ENCODE data around the gene RASA3. TPM values are rescaled to one million over a fixed set of nuclear protein-coding genes. Genes with fewer than 3 reads are reported as not detected.
"Not testable (repeated sequence)": the region's sequence is repeated elsewhere in the genome, so short reads cannot be mapped to it uniquely, and the experiment has no call there.

RASA3 gene
- total RNA-seq, 1 experiment from 2014 or later, result 18.6 TPM

DNA sequence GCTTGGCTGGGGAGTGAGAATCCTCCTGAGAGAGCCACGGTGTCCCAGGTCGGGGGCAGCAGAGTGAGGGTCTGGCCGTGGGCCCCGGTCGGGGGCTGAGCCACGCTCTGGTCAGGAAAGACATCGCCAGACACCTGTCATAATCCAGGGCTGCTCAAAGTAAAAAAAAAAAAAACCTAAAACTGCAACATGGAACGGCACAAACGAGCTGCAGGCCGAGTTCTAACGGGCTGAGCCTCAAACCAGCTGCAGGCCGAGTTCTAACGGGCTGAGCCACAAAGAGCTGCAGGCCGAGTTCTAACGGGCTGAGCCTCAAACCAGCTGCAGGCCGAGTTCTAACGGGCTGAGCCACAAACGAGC lies 21.6 kb downstream of the RASA3 start:
- BruUV-seq (replicated peaks); H3K4me2 ChIP-seq (ENCODE audit: low read length); CTCF ChIA-PET; H3K36me3 ChIP-seq (ENCODE audit: control insufficient read depth in 1 of 2, insufficient read depth in 2 of 2, low read length in 2 of 2); H3K9ac ChIP-seq (ENCODE audit: low read length); POLR2A ChIA-PET; H4K20me1 ChIP-seq (ENCODE audit: insufficient read depth); H3K27me3 ChIP-seq (ENCODE audit: insufficient read depth, low read length); H3K27ac ChIP-seq (ENCODE audit: low read depth, low read length); H3K4me3 ChIP-seq (replicated peaks in 1 of 2; ENCODE audit: low read depth in 1 of 2, low read length in 2 of 2); intact Hi-C loops (cut with micrococcal nuclease); DNase-seq (ENCODE audit: low read depth, low spot score); RAD21 ChIA-PET (ENCODE audit: low non-redundant PET in 1 of 2, low total read pairs in 2 of 2, uncharacterized antibody in 2 of 2, unreplicated experiment in 2 of 2); H2AFZ ChIP-seq (ENCODE audit: low read depth, low read length, poor library complexity, severe bottlenecking); H3K9me2 ChIP-seq (ENCODE audit: insufficient read depth); ATAC-seq; H3K9me3 ChIP-seq (ENCODE audit: control insufficient read depth in 1 of 2, insufficient read depth in 1 of 2, low read depth in 1 of 2, low read length in 2 of 2); H3K4me1 ChIP-seq (ENCODE audit: control insufficient read depth in 1 of 2, insufficient read depth in 2 of 2, low read length in 2 of 2): not testable (repeated sequence)
- peaks cover 77% of the 10 kb centered on the region for H3K79me2 ChIP-seq (ENCODE audit: insufficient read depth, low read length)

DNA sequence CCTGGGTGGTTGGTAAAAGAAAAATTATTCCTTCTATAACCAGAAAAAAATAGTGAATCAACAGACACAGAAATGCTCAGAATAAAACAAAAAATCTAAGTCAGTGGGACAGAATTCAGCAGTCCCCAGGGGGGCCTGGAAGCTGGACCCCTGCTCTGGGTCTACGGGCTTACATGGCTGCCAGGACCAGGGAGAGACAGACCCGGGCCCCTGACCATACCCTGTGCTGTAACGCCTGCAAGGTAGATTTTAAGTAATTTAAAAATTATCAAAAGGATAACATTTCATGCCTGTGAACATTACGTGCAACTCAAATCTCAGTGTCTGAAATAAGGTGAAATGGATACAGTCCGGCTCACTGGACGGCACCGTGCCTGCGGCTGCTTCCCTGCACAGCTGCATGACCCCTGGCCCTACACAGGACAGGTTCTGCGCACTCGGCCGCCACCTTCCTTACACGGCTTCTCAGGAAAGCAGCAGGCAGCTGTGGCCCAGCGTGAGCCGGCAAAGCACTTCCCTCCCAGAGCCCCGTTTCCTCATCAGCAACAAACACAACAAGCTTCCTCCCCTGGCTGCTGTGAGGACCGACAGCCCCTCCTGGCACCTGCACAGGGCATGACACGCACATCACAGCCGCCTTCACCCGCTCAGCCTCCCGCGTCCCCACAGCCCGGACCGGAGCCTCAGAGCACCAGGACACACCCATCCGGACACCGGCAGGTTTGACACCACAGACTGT lies 22.2 kb downstream of the RASA3 start:
- Histone ChIP-seq H3K9me2 (ENCODE audit: insufficient read depth) (no peaks in the 10 kb centered on the region), H3K4me1 (ENCODE audit: control insufficient read depth in 1 of 2, insufficient read depth in 2 of 2, low read length in 2 of 2) (peaks cover 0 to 4% of the 10 kb centered on the region in 2 experiments; a peak in 2 of 4 replicates), H3K36me3 (ENCODE audit: control insufficient read depth in 1 of 2, insufficient read depth in 2 of 2, low read length in 2 of 2) (no peaks in the 10 kb centered on the region), H3K79me2 (ENCODE audit: insufficient read depth, low read length) (peaks cover 77% of the 10 kb centered on the region), H2AFZ (ENCODE audit: low read depth, low read length, poor library complexity, severe bottlenecking) (no peak overlapping the region), H3K4me2 (ENCODE audit: low read length) (no peak overlapping the region), H4K20me1 (ENCODE audit: insufficient read depth) (no peaks in the 10 kb centered on the region), H3K9me3 (ENCODE audit: control insufficient read depth in 1 of 2, insufficient read depth in 1 of 2, low read depth in 1 of 2, low read length in 2 of 2) (no peaks in the 10 kb centered on the region), H3K4me3 (replicated peaks in 1 of 2; ENCODE audit: low read depth in 1 of 2, low read length in 2 of 2) (no peak overlapping the region), H3K9ac (ENCODE audit: low read length) (no peak overlapping the region), H3K27ac (ENCODE audit: low read depth, low read length) (no peak overlapping the region), H3K27me3 (ENCODE audit: insufficient read depth, low read length) (no peaks in the 10 kb centered on the region)
- no peak for ATAC-seq
- ChIA-PET CTCF (no interaction called here), RAD21 (ENCODE audit: low non-redundant PET in 1 of 2, low total read pairs in 2 of 2, uncharacterized antibody in 2 of 2, unreplicated experiment in 2 of 2) (no interaction called here), POLR2A (no interaction called here)
- no TSS peak for BruUV-seq (replicated peaks)
- intact Hi-C loops (cut with micrococcal nuclease), result no loop called here
- no peak for DNase-seq (ENCODE audit: low read depth, low spot score)
- no peak for TF ChIP-seq ZFX (IDR thresholded peaks at IDR 0.05)
- TF ChIP-seq, protein P1, sequence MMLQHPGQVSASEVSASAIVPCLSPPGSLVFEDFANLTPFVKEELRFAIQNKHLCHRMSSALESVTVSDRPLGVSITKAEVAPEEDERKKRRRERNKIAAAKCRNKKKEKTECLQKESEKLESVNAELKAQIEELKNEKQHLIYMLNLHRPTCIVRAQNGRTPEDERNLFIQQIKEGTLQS (IDR thresholded peaks at IDR 0.05), result no peak
- TF ChIP-seq SP1 (IDR thresholded peaks at IDR 0.05; ENCODE audit: low read depth), result no peak
- no peak for TF ChIP-seq JUND (IDR thresholded peaks at IDR 0.05)
- TF ChIP-seq YY1 (IDR thresholded peaks at IDR 0.05; ENCODE audit: extremely low read depth, insufficient replicate concordance, low read depth, low read length), result no peak
- no peak for TF ChIP-seq SIN3A (IDR thresholded peaks at IDR 0.05; ENCODE audit: low read depth)
- TF ChIP-seq POLR2AphosphoS5 (IDR thresholded peaks at IDR 0.05; ENCODE audit: low read depth, low read length), result no peak
- TF ChIP-seq, protein P2, sequence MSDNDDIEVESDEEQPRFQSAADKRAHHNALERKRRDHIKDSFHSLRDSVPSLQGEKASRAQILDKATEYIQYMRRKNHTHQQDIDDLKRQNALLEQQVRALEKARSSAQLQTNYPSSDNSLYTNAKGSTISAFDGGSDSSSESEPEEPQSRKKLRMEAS (IDR thresholded peaks at IDR 0.05), result no peak
- TF ChIP-seq, protein P3, sequence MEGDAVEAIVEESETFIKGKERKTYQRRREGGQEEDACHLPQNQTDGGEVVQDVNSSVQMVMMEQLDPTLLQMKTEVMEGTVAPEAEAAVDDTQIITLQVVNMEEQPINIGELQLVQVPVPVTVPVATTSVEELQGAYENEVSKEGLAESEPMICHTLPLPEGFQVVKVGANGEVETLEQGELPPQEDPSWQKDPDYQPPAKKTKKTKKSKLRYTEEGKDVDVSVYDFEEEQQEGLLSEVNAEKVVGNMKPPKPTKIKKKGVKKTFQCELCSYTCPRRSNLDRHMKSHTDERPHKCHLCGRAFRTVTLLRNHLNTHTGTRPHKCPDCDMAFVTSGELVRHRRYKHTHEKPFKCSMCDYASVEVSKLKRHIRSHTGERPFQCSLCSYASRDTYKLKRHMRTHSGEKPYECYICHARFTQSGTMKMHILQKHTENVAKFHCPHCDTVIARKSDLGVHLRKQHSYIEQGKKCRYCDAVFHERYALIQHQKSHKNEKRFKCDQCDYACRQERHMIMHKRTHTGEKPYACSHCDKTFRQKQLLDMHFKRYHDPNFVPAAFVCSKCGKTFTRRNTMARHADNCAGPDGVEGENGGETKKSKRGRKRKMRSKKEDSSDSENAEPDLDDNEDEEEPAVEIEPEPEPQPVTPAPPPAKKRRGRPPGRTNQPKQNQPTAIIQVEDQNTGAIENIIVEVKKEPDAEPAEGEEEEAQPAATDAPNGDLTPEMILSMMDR (IDR thresholded peaks at IDR 0.05 in 2 of 3, conservative IDR thresholded peaks at IDR 0.05 in 1 of 3; ENCODE audit: borderline replicate concordance in 1 of 3, insufficient read depth in 1 of 3, low read depth in 2 of 3, low read length in 2 of 3), result no peak
- no peak for TF ChIP-seq EGR1 (IDR thresholded peaks at IDR 0.05; ENCODE audit: low read depth)
- TF ChIP-seq CBX3 (IDR thresholded peaks at IDR 0.05; ENCODE audit: low read depth), result no peak
- TF ChIP-seq CEBPB (IDR thresholded peaks at IDR 0.05; ENCODE audit: low read depth), result no peak
- TF ChIP-seq POLR2A (IDR thresholded peaks at IDR 0.05; ENCODE audit: borderline replicate concordance, extremely low read depth, insufficient read depth, insufficient read length), result no peak

Data from HCT116 (cell line).